Neural progenitor cell (in vitro differentiated cells): ENCODE results near the gene HTR1D.

ENCODE experiments used
- CTCF ChIP-seq: fragments of 200-600 bp; sonication (generic); IDR thresholded peaks from 2 replicates; pipeline ENCODE4 v1.5.1; 2017; ENCODE audit warnings: antibody characterized with exemption, mild to moderate bottlenecking
- EZH2phosphoT487 ChIP-seq: fragments of 200-600 bp; sonication (generic); IDR thresholded peaks from 2 replicates; pipeline ENCODE4 v1.6.1; 2017; ENCODE audit warnings: antibody characterized with exemption

GRCh38 chr1:23152966-23153684, 64.2 kb downstream of the HTR1D start:
- TF ChIP-seq CTCF, result no peak
- TF ChIP-seq EZH2phosphoT487, result no peak
